CD4-positive, CD25-positive, alpha-beta regulatory T cell (primary cell): Measurements from ENCODE around the gene SPRYD3. TPM values are rescaled to one million over a fixed set of nuclear protein-coding genes. Genes with fewer than 3 reads are reported as not detected.

Experiments used
- ATAC-seq, 2 donors: fragments of 150-1000 bp; cut with Tn5 transposase; one replicate each; pipeline ENCODE4 v1.10.0; 2021; ENCODE audit warnings: low read depth in 2 of 2, moderate number of reproducible peaks in 2 of 2, moderate library complexity in 1 of 2
- DNase-seq, 3 donors: peaks; one replicate each; pipeline versions ENCODE4 v3.0.0 to v3.0.0-alpha.2; 2012 to 2022; ENCODE audit warnings: mixed read lengths in 1 of 3
- H3K27ac ChIP-seq: one replicate; pipeline ENCODE4 v1.7.0; 2013; ENCODE audit warnings: mild to moderate bottlenecking, low read length; ENCODE audit not compliant: insufficient read depth, poor library complexity, severe bottlenecking
- H3K27me3 ChIP-seq: one replicate; pipeline ENCODE4 v1.7.0; 2013; ENCODE audit warnings: low read length; ENCODE audit not compliant: control insufficient read depth, insufficient read depth
- H3K36me3 ChIP-seq: one replicate; pipeline ENCODE4 v1.7.0; 2013; ENCODE audit warnings: mild to moderate bottlenecking, low read length, moderate library complexity; ENCODE audit not compliant: control insufficient read depth, insufficient read depth
- H3K4me1 ChIP-seq: 2 replicates; pipeline ENCODE4 v1.7.0; 2013; ENCODE audit warnings: mild to moderate bottlenecking, low read length; ENCODE audit not compliant: insufficient read depth, control insufficient read depth, poor library complexity, severe bottlenecking
- H3K4me3 ChIP-seq: one replicate; pipeline ENCODE4 v1.7.0; 2013; ENCODE audit warnings: low read depth, mild to moderate bottlenecking, low read length, moderate library complexity
- H3K9me3 ChIP-seq, 2 experiments: 1 replicate in 1 of 2; 2 replicates in 1 of 2; pipeline ENCODE4 v1.7.0; 2013; ENCODE audit warnings: low read length in 2 of 2, mild to moderate bottlenecking in 1 of 2, moderate library complexity in 1 of 2; ENCODE audit not compliant: control insufficient read depth in 2 of 2
- H3K27ac Mint-ChIP-seq, 3 donors: one replicate each; pipeline ENCODE4 v1.8.0; 2020 to 2022; ENCODE audit warnings: mild to moderate bottlenecking in 3 of 3, mixed read lengths in 3 of 3, moderate library complexity in 2 of 3
- H3K27me3 Mint-ChIP-seq: one replicate; pipeline ENCODE4 v1.8.0; 2022; ENCODE audit warnings: mild to moderate bottlenecking, mixed read lengths
- H3K36me3 Mint-ChIP-seq: one replicate; pipeline ENCODE4 v1.8.0; 2020; ENCODE audit warnings: mixed read lengths
- H3K4me1 Mint-ChIP-seq, 4 donors: one replicate each; pipeline ENCODE4 v1.8.0; 2020 to 2022; ENCODE audit warnings: mixed read lengths in 4 of 4, mild to moderate bottlenecking in 1 of 4
- H3K4me3 Mint-ChIP-seq, 4 donors: one replicate each; pipeline ENCODE4 v1.8.0; 2020 to 2022; ENCODE audit warnings: mild to moderate bottlenecking in 4 of 4, mixed read lengths in 4 of 4, moderate library complexity in 3 of 4
- H3K9me3 Mint-ChIP-seq, 7 donors: one replicate each; pipeline ENCODE4 v1.8.0; 2020 to 2022; ENCODE audit warnings: mixed read lengths in 7 of 7, mild to moderate bottlenecking in 3 of 7, moderate library complexity in 2 of 7
- polyA plus RNA-seq, 4 donors: library from polyadenylated mRNA; unstranded; fragments of 300-500 nt; fragmentation: Illumina TruSeq; gene quantifications; one replicate each; pipeline ENCODE4 v1.2.3, GENCODE V29; 2021
- total RNA-seq: library from RNA; stranded (reverse); gene quantifications from one replicate; pipeline ENCODE4 v1.2.3, GENCODE V29; 2022

The SPRYD3 gene
- total and polyA plus RNA-seq, 5 donors from 2014 or later: 25.9 to 59.2 (median 43.1) TPM

DNA sequence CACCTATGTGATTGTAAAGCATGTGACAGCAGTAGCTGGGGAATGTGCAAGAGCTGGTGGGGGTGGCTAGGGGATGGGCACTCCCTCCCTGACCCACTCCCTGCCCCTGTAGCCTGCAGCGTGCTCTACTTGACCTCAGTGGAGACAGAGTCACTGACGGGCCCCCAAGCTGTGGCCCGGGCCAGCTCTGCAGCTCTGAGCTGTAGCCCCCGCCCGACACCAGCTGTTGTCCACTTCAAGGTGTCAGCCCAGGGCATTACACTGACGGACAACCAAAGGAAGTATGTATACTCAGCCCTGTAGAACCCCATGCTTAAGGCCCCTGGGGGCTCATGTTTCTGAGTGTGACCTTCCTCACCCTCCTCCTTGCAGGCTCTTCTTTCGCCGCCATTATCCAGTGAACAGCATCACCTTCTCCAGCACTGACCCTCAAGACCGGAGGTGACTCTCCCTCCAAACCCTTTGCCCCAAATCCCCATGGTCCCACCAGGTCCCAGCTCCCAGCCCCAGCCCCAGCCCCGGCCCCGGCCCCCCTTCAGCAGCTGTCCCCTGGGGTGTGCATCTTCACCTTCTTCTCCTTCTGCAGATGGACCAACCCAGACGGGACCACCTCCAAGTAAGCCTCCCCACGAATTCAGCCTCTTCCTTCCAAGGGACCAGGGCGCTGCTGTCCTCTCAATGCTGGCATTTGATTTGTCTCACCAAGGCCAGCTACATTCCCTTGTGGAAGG is 16.0 kb downstream of the SPRYD3 start:
- H3K4me3 Mint-ChIP-seq: no peak overlapping the region
- DNase-seq: no peak

DNA sequence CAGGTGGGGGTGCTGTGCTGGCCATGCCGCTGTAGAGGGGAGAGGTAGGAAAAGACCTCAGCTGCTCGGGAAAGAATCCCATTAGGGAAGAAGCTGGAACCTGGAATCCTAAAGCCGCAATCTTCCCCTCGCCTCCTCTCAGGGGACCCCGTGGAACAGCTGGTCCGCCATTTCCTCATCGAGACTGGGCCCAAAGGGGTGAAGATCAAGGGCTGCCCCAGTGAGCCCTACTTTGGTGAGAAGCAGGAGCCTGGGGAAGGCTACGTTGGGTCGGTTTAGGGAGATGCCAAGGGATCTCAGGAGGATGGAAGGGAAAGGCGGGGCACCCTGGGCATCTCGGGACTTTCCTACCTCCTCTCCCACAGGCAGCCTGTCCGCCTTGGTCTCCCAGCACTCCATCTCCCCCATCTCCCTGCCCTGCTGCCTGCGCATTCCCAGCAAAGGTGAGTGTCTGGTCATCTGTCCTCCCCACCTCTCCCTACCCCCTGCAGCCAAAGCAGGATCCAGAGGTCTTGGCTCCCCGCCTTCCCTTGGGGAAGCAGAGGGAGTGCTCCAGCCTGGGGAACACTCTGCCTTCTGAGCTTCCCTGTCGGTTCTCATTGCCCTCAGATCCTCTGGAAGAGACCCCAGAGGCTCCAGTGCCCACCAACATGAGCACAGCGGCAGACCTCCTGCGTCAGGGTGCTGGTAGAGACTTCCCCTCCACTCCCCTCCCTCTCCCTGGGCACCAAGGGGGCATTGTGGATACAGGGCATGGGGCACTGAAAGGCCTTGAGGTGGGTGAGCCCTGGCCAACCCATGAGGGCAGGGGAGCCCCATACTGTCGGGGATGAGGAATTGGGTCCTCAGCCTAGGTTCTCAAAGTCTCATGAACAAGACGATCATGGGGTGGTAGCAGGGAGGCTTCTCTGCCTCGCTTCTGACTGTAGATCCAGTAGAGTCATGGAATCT is 16.9 kb downstream of the SPRYD3 start:
- ATAC-seq (no peak), DNase-seq (no peak)
- no peak overlapping the region for H3K4me3 Mint-ChIP-seq
- Histone ChIP-seq H3K27ac (no peak overlapping the region), H3K9me3 (no peaks in the 10 kb centered on the region), H3K4me1 (no peaks in the 10 kb centered on the region), H3K4me3 (no peak overlapping the region), H3K36me3 (peaks cover 17% of the 10 kb centered on the region), H3K27me3 (no peaks in the 10 kb centered on the region)
- peaks cover 0 to 14% (median 5%) of the 10 kb centered on the region in 4 donors for H3K4me1 Mint-ChIP-seq
- no peak overlapping the region for H3K27ac Mint-ChIP-seq
- H3K27me3 Mint-ChIP-seq: no peaks in the 10 kb centered on the region
- peaks cover 19% of the 10 kb centered on the region for H3K36me3 Mint-ChIP-seq
- no peaks in the 10 kb centered on the region for H3K9me3 Mint-ChIP-seq

More for the DNA sequence above, 16.0 kb downstream of the SPRYD3 start:
- Mint-ChIP-seq H3K27me3 (no peaks in the 10 kb centered on the region), H3K36me3 (peaks cover 20% of the 10 kb centered on the region), H3K27ac (peak overlapping the region in 2 of 3 donors; percentile 48 to 71), H3K4me1 (peaks cover 0 to 14% (median 4%) of the 10 kb centered on the region in 4 donors), H3K9me3 (no peaks in the 10 kb centered on the region)
- Histone ChIP-seq H3K9me3 (no peaks in the 10 kb centered on the region), H3K4me3 (no peak overlapping the region), H3K27ac (no peak overlapping the region), H3K4me1 (no peaks in the 10 kb centered on the region), H3K27me3 (no peaks in the 10 kb centered on the region), H3K36me3 (peaks cover 22% of the 10 kb centered on the region)
- no peak for ATAC-seq

DNA sequence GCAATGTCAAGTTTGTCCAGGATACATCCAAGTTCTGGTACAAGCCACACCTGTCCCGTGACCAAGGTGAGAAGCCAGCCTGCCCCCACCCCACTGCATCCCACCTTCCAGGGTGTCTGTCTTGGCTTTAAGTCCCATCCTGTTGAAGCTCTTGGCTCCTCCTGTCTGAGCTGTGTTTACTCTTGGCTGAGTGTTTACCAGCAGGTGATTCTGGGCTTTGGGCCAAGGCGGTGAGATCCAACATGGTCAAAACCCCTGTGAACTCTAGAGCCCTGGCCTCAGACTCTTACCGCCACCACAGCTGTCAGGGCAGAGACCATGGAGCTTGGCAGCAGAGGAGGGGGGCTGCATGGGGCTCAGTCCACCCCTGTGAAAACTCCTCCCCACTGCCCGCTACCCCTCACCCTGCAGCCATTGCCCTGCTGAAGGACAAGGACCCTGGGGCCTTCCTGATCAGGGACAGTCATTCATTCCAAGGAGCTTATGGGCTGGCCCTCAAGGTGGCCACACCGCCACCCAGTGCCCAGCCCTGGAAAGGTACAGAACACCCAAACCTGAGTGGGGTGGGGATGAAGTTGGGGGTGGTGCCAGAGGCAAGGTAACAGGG is 17.7 kb downstream of the SPRYD3 start:
- Mint-ChIP-seq H3K36me3 (peaks cover 17% of the 10 kb centered on the region), H3K27me3 (no peaks in the 10 kb centered on the region), H3K27ac (peak overlapping the region; percentile 29 to 76 (median 46)), H3K4me1 (peaks cover 0 to 14% (median 6%) of the 10 kb centered on the region in 4 donors), H3K4me3 (no peak overlapping the region), H3K9me3 (no peaks in the 10 kb centered on the region)
- Histone ChIP-seq H3K4me3 (no peak overlapping the region), H3K27me3 (no peaks in the 10 kb centered on the region), H3K4me1 (no peaks in the 10 kb centered on the region), H3K9me3 (no peaks in the 10 kb centered on the region), H3K36me3 (peaks cover 17% of the 10 kb centered on the region), H3K27ac (no peak overlapping the region)
- DNase-seq (no peak), ATAC-seq (no peak)

DNA sequence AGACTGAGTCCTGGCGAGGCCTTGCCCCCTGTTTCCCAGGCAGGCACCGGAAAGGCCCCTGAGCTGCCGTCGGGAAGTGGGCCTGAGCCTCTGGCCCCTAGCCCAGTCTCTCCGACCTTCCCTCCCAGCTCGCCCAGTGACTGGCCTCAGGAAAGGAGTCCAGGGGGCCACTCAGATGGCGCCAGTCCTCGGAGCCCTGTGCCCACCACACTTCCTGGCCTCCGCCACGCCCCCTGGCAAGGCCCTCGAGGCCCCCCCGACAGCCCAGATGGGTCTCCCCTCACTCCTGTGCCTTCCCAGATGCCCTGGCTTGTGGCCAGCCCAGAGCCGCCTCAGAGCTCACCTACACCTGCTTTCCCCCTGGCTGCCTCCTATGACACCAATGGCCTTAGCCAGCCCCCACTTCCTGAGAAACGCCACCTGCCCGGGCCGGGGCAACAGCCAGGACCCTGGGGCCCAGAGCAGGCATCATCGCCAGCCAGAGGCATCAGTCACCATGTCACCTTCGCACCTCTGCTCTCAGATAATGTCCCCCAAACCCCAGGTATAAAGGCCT is 18.4 kb downstream of the SPRYD3 start:
- no peak for DNase-seq
- Histone ChIP-seq H3K36me3 (peaks cover 13% of the 10 kb centered on the region), H3K9me3 (no peaks in the 10 kb centered on the region), H3K4me3 (no peak overlapping the region), H3K4me1 (no peaks in the 10 kb centered on the region), H3K27ac (no peak overlapping the region), H3K27me3 (no peaks in the 10 kb centered on the region)
- Mint-ChIP-seq H3K9me3 (no peaks in the 10 kb centered on the region), H3K4me1 (peaks cover 0 to 9% (median 3%) of the 10 kb centered on the region in 4 donors), H3K36me3 (peaks cover 10% of the 10 kb centered on the region), H3K4me3 (no peak overlapping the region), H3K27me3 (no peaks in the 10 kb centered on the region), H3K27ac (peak overlapping the region in 1 of 3 donors; percentile 46)
- ATAC-seq: no peak

DNA sequence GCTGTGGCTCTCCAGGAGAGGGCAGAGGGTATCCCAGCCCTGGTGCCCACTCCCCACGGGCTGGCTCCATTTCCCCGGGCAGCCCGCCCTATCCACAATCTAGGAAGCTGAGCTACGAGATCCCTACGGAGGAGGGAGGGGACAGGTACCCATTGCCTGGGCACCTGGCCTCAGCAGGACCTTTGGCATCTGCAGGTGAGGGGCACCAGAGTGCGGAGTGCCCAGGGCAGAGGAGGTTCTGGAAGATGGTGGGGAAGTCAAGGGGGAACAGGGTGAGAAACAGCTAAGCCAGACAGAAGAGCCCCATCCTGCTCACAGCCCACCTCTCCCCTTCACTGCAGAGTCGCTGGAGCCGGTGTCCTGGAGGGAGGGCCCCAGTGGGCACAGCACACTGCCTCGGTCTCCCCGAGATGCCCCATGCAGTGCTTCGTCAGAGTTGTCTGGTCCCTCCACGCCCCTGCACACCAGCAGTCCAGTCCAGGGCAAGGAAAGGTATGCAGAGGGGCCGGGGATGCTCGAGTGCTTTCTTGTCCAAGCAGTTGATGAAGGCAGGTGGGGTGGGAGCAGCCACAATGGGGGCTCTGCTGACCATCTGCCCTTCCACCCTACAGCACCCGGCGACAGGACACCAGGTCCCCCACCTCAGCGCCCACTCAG is 19.0 kb downstream of the SPRYD3 start:
- DNase-seq (no peak), ATAC-seq (no peak)
- Mint-ChIP-seq H3K27ac (no peak overlapping the region), H3K27me3 (peaks cover 4% of the 10 kb centered on the region), H3K9me3 (no peaks in the 10 kb centered on the region), H3K36me3 (peaks cover 8% of the 10 kb centered on the region), H3K4me3 (no peak overlapping the region), H3K4me1 (peaks cover 0 to 7% (median 2%) of the 10 kb centered on the region in 4 donors)
- no peaks in the 10 kb centered on the region for H3K9me3 ChIP-seq
- no peaks in the 10 kb centered on the region for H3K4me1 ChIP-seq
- no peaks in the 10 kb centered on the region for H3K27me3 ChIP-seq
- H3K4me3 ChIP-seq: no peak overlapping the region
- no peak overlapping the region for H3K27ac ChIP-seq
- H3K36me3 ChIP-seq: peaks cover 8% of the 10 kb centered on the region

DNA sequence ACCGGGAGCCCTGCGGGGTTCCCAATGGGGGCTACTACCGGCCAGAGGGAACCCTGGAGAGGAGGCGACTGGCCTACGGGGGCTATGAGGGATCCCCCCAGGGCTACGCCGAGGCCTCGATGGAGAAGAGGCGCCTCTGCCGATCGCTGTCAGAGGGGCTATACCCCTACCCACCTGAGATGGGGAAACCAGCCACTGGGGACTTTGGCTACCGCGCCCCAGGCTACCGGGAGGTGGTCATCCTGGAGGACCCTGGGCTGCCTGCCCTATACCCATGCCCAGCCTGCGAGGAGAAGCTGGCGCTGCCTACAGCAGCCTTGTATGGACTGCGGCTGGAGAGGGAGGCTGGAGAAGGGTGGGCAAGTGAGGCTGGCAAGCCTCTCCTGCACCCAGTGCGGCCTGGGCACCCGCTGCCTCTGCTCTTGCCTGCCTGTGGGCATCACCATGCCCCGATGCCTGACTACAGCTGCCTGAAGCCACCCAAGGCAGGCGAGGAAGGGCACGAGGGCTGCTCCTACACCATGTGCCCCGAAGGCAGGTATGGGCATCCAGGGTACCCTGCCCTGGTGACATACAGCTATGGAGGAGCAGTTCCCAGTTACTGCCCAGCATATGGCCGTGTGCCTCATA is 19.6 kb downstream of the SPRYD3 start:
- H3K27me3 Mint-ChIP-seq: peaks cover 4% of the 10 kb centered on the region
- no peak overlapping the region for H3K27ac Mint-ChIP-seq
- H3K36me3 ChIP-seq: peaks cover 5% of the 10 kb centered on the region
- peaks cover 0 to 5% (median 1%) of the 10 kb centered on the region in 4 donors for H3K4me1 Mint-ChIP-seq
- H3K4me3 Mint-ChIP-seq: no peak overlapping the region
- no peak overlapping the region for H3K27ac ChIP-seq
- peaks cover 3% of the 10 kb centered on the region for H3K4me1 ChIP-seq
- H3K4me3 ChIP-seq: no peak overlapping the region
- H3K36me3 Mint-ChIP-seq: peaks cover 2% of the 10 kb centered on the region
- no peaks in the 10 kb centered on the region for H3K9me3 Mint-ChIP-seq
- H3K9me3 ChIP-seq: no peaks in the 10 kb centered on the region
- H3K27me3 ChIP-seq: no peaks in the 10 kb centered on the region
- ATAC-seq: no peak
- no peak for DNase-seq
